DOHH2 (cell line): Measurements from ENCODE around the gene DFFB.

Source experiments
- H3F3A ChIP-seq: fragments of 200-600 bp; sonication (generic), shearing (Covaris generic); 2 replicates; pipeline ENCODE4 v1.6.0; 2016; ENCODE audit warnings: antibody characterized with exemption, mild to moderate bottlenecking; ENCODE audit not compliant: control insufficient read depth, insufficient read depth
- H3K27ac ChIP-seq: fragments of 200-600 bp; sonication (generic); 2 replicates; pipeline ENCODE4 v1.5.1; 2014; ENCODE audit warnings: low read depth, mild to moderate bottlenecking, low read length, moderate library complexity
- H3K27me3 ChIP-seq: fragments of 200-600 bp; sonication (generic); 2 replicates; pipeline ENCODE4 v1.6.1; 2014; ENCODE audit warnings: mild to moderate bottlenecking, low read length, mixed read lengths; ENCODE audit not compliant: control insufficient read depth
- H3K36me3 ChIP-seq: fragments of 200-600 bp; sonication (generic); 2 replicates; pipeline ENCODE4 v1.6.1; 2014; ENCODE audit warnings: mild to moderate bottlenecking, low read length, moderate library complexity, mixed read lengths; ENCODE audit not compliant: control insufficient read depth
- H3K4me1 ChIP-seq: fragments of 200-600 bp; sonication (generic); 2 replicates; pipeline ENCODE4 v1.6.1; 2014; ENCODE audit warnings: mild to moderate bottlenecking, low read length, mixed read lengths; ENCODE audit not compliant: control insufficient read depth
- H3K4me2 ChIP-seq: fragments of 200-600 bp; sonication (generic); 2 replicates; pipeline ENCODE4 v1.6.0; 2014; ENCODE audit warnings: mild to moderate bottlenecking, low read length, moderate library complexity
- H3K4me3 ChIP-seq: fragments of 200-600 bp; sonication (generic); 2 replicates; pipeline ENCODE4 v1.5.1; 2014; ENCODE audit warnings: mild to moderate bottlenecking, low read length, mixed read lengths
- H3K79me2 ChIP-seq: fragments of 200-600 bp; sonication (generic); 2 replicates; pipeline ENCODE4 v1.6.1; 2014; ENCODE audit warnings: mild to moderate bottlenecking, low read length, mixed read lengths; ENCODE audit not compliant: control insufficient read depth
- H3K9me2 ChIP-seq: fragments of 200-600 bp; sonication (generic); replicated peaks from 2 replicates; pipeline ENCODE4 v1.6.1; 2014; ENCODE audit warnings: mild to moderate bottlenecking, low read length, mixed read lengths; ENCODE audit not compliant: control insufficient read depth
- H3K9me3 ChIP-seq: fragments of 200-600 bp; sonication (generic); 2 replicates; pipeline ENCODE4 v1.6.1; 2014; ENCODE audit warnings: antibody characterized with exemption, low read length, mixed read lengths; ENCODE audit not compliant: control insufficient read depth, insufficient read depth
- H4K20me1 ChIP-seq: fragments of 200-600 bp; sonication (generic); 2 replicates; pipeline ENCODE4 v1.6.0; 2014; ENCODE audit warnings: low read depth, mild to moderate bottlenecking, antibody characterized with exemption, low read length, moderate library complexity; ENCODE audit not compliant: control insufficient read depth, insufficient read depth
- CTCF ChIP-seq: fragments of 200-600 bp; sonication (generic); IDR thresholded peaks from one replicate; pipeline ENCODE4 v1.5.1; 2014; ENCODE audit warnings: antibody characterized with exemption, mild to moderate bottlenecking, low read depth, low read length; ENCODE audit not compliant: poor library complexity, severe bottlenecking
- EZH2phosphoT487 ChIP-seq: fragments of 200-600 bp; sonication (generic); IDR thresholded peaks from 2 replicates; pipeline ENCODE4 v1.6.1; 2017; ENCODE audit warnings: borderline replicate concordance, mild to moderate bottlenecking, antibody characterized with exemption, low read length, moderate library complexity, mixed read lengths

Gene DFFB

GRCh38 chr1:3904006-3904842 is 46.9 kb downstream of the DFFB start:
- Histone ChIP-seq H3K27me3 (no peaks in the 10 kb centered on the region), H4K20me1 (no peaks in the 10 kb centered on the region), H3K27ac (peak overlapping the region; percentile 77), H3K9me3 (no peaks in the 10 kb centered on the region), H3K4me3 (no peak overlapping the region), H3K4me1 (peaks cover 83% of the 10 kb centered on the region), H3K36me3 (peaks cover 20% of the 10 kb centered on the region; the same call in 1 of the 2 replicates), H3F3A (peaks cover 20% of the 10 kb centered on the region), H3K9me2 (no peaks in the 10 kb centered on the region), H3K79me2 (peaks cover 20% of the 10 kb centered on the region), H3K4me2 (peak overlapping the region; percentile 100; the same call in 1 of the 2 replicates)
- TF ChIP-seq EZH2phosphoT487, result no peak
- TF ChIP-seq CTCF, result no peak

- Histone ChIP-seq H3K9me3 (no peaks in the 10 kb centered on the region), H3K4me1 (peaks cover 86% of the 10 kb centered on the region), H3K4me2 (no peak overlapping the region)
Measured at GRCh38 chr1:3904843-3905185, 47.5 kb downstream of the DFFB start.

GRCh38 chr1:3905266-3905952 is 48.1 kb downstream of the DFFB start:
- Histone ChIP-seq H3K79me2 (peaks cover 13% of the 10 kb centered on the region), H4K20me1 (no peaks in the 10 kb centered on the region), H3K27ac (peak overlapping the region; percentile 46), H3K4me3 (peak overlapping the region; percentile 21; the same call in 1 of the 2 replicates), H3K4me1 (peaks cover 92% of the 10 kb centered on the region), H3K9me2 (no peaks in the 10 kb centered on the region), H3K36me3 (peaks cover 21% of the 10 kb centered on the region), H3F3A (peaks cover 31% of the 10 kb centered on the region), H3K9me3 (no peaks in the 10 kb centered on the region), H3K4me2 (peak overlapping the region; percentile 100), H3K27me3 (no peaks in the 10 kb centered on the region)
- TF ChIP-seq CTCF (no peak), EZH2phosphoT487 (no peak)

More at GRCh38 chr1:3904843-3905185, 47.5 kb downstream of the DFFB start:
- Histone ChIP-seq H3F3A (peaks cover 26% of the 10 kb centered on the region), H3K4me3 (no peak overlapping the region), H3K27me3 (no peaks in the 10 kb centered on the region), H4K20me1 (no peaks in the 10 kb centered on the region), H3K27ac (peak overlapping the region; percentile 46; the same call in 1 of the 2 replicates), H3K79me2 (peaks cover 14% of the 10 kb centered on the region), H3K36me3 (peaks cover 20% of the 10 kb centered on the region; the same call in 1 of the 2 replicates), H3K9me2 (no peaks in the 10 kb centered on the region)
- no peak for TF ChIP-seq CTCF
- TF ChIP-seq EZH2phosphoT487, result no peak
